GM11168 (cell line): ENCODE data around the gene OAF.

ENCODE experiments used
- in situ Hi-C: fragments of 300-500 bp; cut with MboI; formaldehyde crosslinking; loops from one replicate; pipeline ENCODE4 v1.12.0; 2022; ENCODE audit warnings: low sequenced_read_pairs; ENCODE audit not compliant: unreplicated experiment

Gene OAF

GRCh38 chr11:120219232-120219937 is 8.6 kb downstream of the OAF start:
- in situ Hi-C loops = no loop called here

- in situ Hi-C loops = loop anchor here (10.0 kb wide), 1 partner anchor 45 kb away; no protein-coding TSS in a partner anchor
Observed at GRCh38 chr11:120219938-120220746, 9.3 kb downstream of the OAF start.

- in situ Hi-C loops = loop anchor here (10.0 kb wide), 1 partner anchor 46 kb away; no protein-coding TSS in a partner anchor
Observed at GRCh38 chr11:120220747-120221037, 9.9 kb downstream of the OAF start.

- in situ Hi-C loops = loop anchor here (10.0 kb wide), 1 partner anchor 46 kb away; no protein-coding TSS in a partner anchor
Observed at GRCh38 chr11:120221115-120221752, 10.4 kb downstream of the OAF start.

- in situ Hi-C loops = loop anchor here (10.0 kb wide), 1 partner anchor 48 kb away; no protein-coding TSS in a partner anchor
Observed at GRCh38 chr11:120222916-120223315, 12.1 kb downstream of the OAF start.

GRCh38 chr11:120223793-120224192 is 13.0 kb downstream of the OAF start:
- in situ Hi-C loops = loop anchor here (10.0 kb wide), 1 partner anchor 49 kb away; no protein-coding TSS in a partner anchor

GRCh38 chr11:120224361-120224760 is 13.5 kb downstream of the OAF start:
- in situ Hi-C loops = loop anchor here (10.0 kb wide), 1 partner anchor 50 kb away; no protein-coding TSS in a partner anchor

- in situ Hi-C loops = loop anchor here (10.0 kb wide), 1 partner anchor 50 kb away; no protein-coding TSS in a partner anchor
Observed at GRCh38 chr11:120224972-120225909, 14.4 kb downstream of the OAF start.

- in situ Hi-C loops = loop anchor here (10.0 kb wide), 1 partner anchor 51 kb away; no protein-coding TSS in a partner anchor
Observed at GRCh38 chr11:120226242-120226641, 15.4 kb downstream of the OAF start.

GRCh38 chr11:120226714-120227113 is 15.9 kb downstream of the OAF start:
- in situ Hi-C loops = loop anchor here (10.0 kb wide), 1 partner anchor 52 kb away; no protein-coding TSS in a partner anchor

GRCh38 chr11:120227228-120227852 is 16.5 kb downstream of the OAF start:
- in situ Hi-C loops = loop anchor here (10.0 kb wide), 1 partner anchor 53 kb away; no protein-coding TSS in a partner anchor

- in situ Hi-C loops = loop anchor here (10.0 kb wide), 1 partner anchor 54 kb away; no protein-coding TSS in a partner anchor
Observed at GRCh38 chr11:120228794-120229384, 18.1 kb downstream of the OAF start.

- in situ Hi-C loops = loop anchor here (10.0 kb wide), 1 partner anchor 55 kb away; no protein-coding TSS in a partner anchor
Observed at GRCh38 chr11:120229451-120230424, 18.9 kb downstream of the OAF start.

GRCh38 chr11:120230433-120231071 is 19.7 kb downstream of the OAF start:
- in situ Hi-C loops = no loop called here

- in situ Hi-C loops = no loop called here
Observed at GRCh38 chr11:120231963-120232362, 21.1 kb downstream of the OAF start.

- in situ Hi-C loops = no loop called here
Observed at GRCh38 chr11:120233207-120233803, 22.5 kb downstream of the OAF start.
